K562 (cell line): ENCODE measurements around the gene VIP.

ENCODE experiments used
- CBFA2T2 ChIP-seq: fragments of 450-650 bp; conservative IDR thresholded peaks from 2 replicates; pipeline ENCODE4 v1.6.1; 2017; ENCODE audit warnings: mild to moderate bottlenecking
- CTCF ChIP-seq, 3 experiments: IDR thresholded peaks in 2 of 3; conservative IDR thresholded peaks in 1 of 3; 2 replicates each; pipeline ENCODE4 v1.5.1; 2011 to 2012; ENCODE audit warnings: low read length in 3 of 3, mild to moderate bottlenecking in 3 of 3, control low read depth in 2 of 3, improper control_type of control experiment in 1 of 3, inconsistent platforms in 1 of 3, low read depth in 1 of 3, mixed read lengths in 1 of 3, moderate library complexity in 1 of 3; ENCODE audit not compliant: insufficient read depth in 2 of 3
- NR2C2 ChIP-seq, 2 experiments: fragments of 200-800 bp in 1 of 2; sonication (Bioruptor generic) in 1 of 2; sonication (generic) in 1 of 2; formaldehyde crosslinking in 1 of 2; IDR thresholded peaks; 2 replicates each; pipeline versions ENCODE4 v1.6.1 to v1.8.0; 2016 to 2022; ENCODE audit warnings: mild to moderate bottlenecking in 1 of 2, missing compliant biosample characterization in 1 of 2, missing genetic modification characterization in 1 of 2, missing genetic modification reagents in 1 of 2
- PHB2 ChIP-seq: fragments of 450-650 bp; IDR thresholded peaks from 2 replicates; pipeline ENCODE4 v1.6.1; 2017; ENCODE audit warnings: low read depth

- TF ChIP-seq PHB2: no peak
- TF ChIP-seq CTCF (IDR thresholded peaks at IDR 0.05 in 2 of 3, conservative IDR thresholded peaks at IDR 0.05 in 1 of 3; ENCODE audit: insufficient read depth in 2 of 3, low read depth in 1 of 3, low read length in 3 of 3): no peak
- no peak for TF ChIP-seq CBFA2T2
- TF ChIP-seq NR2C2 (CRISPR knock-in tag; IDR thresholded peaks at IDR 0.05): no peak
- TF ChIP-seq NR2C2 (tag; IDR thresholded peaks at IDR 0.05): no peak
These were observed 1.3 kb upstream of the VIP start for GRCh38 chr6:152749336-152749735.
